ENCODE measurements around the gene SLC9C2.
"Not testable (repeated sequence)": the region's sequence is repeated elsewhere in the genome, so short reads cannot be mapped to it uniquely, and the experiment has no call there.

The SLC9C2 gene

DNA sequence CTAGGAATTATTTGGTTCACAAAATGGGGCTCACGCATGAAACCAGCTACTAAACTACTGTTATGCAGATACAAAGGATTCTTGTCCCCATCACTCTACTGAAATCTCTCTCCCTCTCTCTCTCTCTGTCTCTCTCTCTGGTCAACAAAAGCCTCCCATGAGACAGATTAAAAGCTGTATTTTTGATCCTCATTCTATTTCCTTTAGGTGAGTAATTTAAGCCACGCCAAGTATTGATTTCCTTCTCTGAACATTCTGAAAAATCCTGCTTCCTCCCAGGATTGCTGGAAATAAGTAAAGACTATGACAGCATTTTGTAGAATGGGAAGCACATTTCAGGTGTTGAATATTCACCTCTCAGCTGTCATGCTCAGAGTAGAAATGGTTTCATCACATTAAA lies 82.1 kb downstream of the SLC9C2 start:
- DNase-seq: no peak

DNA sequence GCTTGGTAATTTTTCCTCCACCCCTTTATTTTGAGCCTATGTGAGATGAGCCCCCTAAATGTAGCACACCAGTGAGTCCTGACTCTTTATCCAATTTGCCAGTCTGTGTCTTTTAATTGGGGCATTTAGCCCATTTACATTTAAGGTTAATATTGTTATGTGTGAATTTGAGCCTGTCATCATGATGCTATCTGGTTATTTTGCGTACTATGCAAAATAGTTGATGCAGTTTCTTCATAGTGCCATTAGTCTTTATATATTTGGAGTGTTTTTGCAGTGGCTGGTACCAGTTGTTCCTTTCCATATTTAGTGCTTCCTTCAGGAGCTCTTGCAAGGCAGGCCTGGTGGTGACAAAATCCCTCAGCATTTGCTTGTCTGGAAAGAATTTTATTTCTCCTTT lies 88.4 kb downstream of the SLC9C2 start:
- not testable (repeated sequence) for DNase-seq

DNA sequence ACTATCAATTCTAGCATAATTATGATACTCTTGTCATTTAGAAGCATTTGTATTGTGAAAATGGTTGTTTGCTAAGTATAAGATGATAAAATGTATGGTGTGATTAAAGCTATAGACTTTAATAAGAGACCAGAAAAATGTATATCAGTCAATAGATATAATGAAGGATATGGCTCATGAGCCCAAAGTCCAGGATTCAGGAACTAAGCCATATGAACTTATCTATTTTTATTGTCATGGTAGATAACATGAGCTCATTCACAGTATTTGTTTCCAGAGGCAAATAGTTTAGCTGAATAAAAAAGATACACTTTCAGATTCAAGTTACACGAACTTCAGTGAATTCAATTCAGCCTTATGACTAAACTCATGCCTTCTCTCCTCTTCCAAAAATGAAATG lies 93.1 kb downstream of the SLC9C2 start:
- no peak for DNase-seq

DNA sequence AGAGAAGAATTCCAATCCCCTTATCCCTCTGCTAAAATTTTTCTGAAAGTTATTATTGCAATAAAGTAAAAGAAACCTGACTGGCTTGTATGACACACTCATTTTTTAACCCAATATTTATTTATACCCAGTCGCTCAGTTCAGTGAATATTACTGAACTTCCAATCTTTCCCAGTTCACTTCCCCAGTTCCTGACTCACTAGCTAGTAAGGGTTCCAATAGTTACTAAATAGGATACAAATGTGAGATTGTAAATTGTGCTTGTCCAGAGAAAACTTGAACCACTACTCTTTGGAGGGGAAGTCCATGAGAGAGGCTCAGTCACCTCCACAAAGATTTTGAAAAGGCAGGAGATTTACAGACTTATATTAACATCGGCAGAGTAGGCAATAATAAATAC lies 94.3 kb downstream of the SLC9C2 start:
- DNase-seq: no peak

DNA sequence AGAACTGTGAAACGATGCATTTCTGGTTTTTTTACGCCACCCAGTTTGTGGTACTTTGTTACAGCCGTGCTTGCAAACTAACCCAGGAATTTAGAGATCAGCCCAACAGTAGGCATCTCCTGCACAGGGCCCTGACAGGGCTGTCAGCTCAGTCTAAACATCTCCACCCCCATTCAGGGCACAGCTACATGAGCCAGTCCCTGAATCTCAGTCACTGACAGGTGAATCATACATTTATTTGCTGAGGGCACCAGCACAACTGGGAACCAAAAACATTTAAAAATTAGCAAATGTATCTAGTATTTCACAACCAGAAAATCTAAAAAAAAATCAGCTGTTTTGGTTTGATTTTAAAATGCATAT lies 95.0 kb downstream of the SLC9C2 start:
- DNase-seq: no peak

DNA sequence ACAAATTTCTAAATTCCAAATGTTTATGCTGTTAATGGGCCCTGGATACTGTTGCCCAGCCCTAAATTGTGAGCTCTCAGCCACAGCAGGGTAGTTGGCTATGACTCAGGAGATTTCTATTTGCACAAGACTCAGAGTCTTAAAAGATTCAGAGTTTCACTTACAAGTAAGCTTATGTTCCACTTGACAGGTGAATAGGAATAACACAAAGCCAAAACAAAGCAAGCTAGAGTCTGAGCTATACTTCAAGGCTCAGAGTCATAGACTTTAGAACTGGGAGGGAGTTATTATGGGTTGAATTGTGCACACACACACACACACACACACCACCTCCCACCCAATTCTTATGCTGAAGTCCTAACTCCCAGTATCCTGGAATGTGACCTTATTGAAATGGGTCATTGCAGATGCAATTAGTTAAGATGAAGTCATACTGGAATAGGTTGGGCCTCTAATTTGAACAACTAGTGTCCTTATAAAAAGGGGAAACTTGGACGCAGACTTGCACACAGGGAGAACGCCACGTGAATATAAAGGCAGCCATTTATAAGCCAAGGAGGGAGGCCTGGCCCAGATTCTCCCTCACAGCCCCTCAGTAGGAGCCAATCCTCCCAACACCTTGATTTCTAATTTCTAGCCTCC lies 95.5 kb downstream of the SLC9C2 start:
- DNase-seq: peak; percentile 64

DNA sequence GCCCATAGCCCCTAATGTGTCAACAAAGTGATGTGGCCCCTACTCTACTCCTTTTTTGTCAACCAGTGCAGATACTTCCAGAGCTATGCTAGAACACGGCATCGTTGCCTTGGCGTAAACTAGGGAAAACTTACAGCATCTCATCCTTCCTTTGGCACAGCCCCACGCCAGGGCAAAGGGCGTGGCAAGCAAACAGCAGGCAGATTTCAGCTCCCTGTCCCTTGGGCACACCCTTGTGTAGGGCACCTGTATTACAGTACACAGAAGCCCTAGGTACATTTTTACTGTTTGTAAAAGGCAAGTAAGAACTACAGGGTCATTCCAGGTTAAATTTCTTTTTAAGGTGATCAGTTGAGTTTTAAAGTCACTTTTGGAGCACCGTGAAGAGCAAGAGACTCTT lies 96.4 kb downstream of the SLC9C2 start:
- DNase-seq: no peak

DNA sequence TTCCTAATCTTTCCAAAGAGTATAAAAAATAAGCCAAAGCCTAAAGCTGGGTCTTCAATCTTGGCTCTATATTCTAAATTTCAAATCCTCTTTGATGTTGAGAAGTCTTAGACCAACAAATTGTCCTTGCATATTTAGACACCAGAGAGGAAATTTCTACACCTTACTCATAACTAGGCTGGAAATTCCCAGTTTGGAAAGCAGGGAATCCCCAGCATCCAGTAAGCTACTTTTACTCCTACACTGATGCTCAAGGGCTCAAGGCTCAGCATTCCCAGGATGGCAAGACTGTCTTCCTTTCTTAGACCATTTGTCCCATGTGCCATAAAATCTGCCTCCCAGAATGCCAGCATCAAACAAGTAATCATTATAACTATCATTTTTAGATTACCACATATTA lies 97.5 kb downstream of the SLC9C2 start:
- no peak for DNase-seq

DNA sequence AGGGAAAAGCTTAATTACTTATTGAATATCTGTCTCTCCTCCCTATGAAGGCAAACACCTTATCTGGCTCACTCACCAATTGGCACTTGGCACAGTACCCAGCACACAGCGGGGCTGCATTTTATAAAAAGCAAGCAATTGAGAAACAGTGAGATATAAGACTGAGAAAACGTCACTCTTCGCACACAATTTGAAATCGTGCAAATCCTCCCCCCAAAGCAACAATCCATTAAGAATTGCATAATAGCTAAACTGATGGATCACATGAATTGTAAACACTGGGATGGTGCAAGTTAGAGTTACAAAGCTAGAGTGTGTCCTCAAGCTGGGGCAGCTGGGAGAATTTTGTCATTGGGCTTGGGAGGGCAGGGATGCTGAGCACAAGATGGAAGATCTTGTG lies 98.6 kb downstream of the SLC9C2 start:
- no peak for DNase-seq

DNA sequence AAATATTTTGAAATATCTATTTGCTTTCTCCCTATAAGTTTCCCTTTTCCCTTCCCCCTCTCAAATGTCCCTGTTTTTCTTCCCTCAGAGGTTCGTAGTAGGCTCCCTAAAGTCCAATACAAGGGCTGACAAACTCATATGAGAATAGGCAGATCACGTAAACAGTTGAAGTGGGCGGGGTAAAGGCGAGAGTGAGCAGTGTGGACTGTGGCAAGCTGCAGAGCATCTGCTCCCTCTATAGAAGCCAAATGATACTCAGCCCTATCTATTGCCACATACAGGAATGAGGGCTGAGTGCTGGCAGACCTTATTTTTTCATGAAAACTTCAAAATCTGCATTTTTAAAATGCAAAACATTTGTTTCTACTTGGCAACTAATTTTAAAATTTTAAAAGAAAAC lies 99.5 kb downstream of the SLC9C2 start:
- DNase-seq: no peak

DNA sequence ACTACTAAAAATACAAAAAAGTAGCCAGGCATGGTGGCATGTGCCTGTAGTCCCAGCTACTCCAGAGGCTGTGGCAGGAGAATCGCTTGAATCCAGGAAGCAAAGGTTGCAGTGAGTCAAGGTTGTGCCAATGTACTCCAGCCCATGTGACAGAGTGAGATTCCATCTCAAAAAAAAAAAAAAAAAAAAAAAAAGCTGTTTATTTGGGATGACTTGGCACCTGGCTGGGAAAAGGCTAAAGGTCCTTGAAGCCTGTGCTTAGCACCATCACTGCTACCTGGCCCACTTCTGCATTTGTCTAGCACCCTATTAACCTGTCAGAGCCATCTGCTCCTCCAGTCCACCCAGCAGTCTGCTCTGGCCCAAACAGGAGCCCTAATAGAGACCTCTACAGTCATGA lies 100.8 kb downstream of the SLC9C2 start:
- no peak for DNase-seq

DNA sequence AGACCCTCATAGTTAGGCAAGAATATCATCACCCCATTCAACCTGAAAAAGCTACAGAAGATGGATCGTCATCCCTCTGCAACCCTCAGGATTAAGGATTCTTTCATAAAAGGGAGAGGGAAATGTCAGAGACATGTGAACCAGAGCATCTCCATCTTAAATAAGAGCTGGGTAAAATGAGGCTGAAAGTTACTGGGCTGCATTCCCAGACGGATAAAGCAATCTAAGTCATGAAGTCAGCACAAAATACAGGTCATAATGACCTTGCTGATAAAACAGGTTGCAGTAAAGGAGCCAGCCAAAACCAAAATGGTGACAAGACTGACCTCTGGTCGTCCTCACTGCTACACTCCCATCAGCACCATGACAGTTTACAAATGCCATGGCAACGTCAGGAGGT lies 103.1 kb downstream of the SLC9C2 start:
- no peak for DNase-seq

DNA sequence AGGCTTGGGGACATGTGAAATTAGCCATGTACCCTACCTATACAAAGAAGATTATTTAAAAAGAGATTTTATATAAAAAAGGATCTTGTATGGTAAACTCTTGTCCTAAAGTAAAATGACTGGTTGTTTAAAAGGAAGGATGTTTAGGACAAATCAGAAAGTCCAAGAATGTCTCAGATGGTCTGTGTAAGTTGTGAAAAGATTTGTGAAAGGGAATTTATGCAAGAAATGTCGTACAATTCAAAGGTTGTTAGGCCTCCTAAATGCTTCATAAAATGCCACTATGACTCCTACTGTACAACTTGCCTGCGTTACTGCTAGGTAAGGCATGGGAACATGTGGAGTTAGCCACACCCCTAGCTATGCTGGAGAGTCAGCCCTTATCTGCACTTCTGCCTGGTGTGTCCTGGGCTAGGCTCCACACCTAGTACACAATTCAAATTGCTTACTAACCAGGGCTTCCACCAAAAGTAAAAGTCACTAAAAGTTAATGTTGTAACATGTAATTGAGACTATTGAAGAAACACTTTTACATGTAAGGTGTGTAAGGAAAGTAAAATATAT lies 106.0 kb downstream of the SLC9C2 start:
- DNase-seq: no peak

DNA sequence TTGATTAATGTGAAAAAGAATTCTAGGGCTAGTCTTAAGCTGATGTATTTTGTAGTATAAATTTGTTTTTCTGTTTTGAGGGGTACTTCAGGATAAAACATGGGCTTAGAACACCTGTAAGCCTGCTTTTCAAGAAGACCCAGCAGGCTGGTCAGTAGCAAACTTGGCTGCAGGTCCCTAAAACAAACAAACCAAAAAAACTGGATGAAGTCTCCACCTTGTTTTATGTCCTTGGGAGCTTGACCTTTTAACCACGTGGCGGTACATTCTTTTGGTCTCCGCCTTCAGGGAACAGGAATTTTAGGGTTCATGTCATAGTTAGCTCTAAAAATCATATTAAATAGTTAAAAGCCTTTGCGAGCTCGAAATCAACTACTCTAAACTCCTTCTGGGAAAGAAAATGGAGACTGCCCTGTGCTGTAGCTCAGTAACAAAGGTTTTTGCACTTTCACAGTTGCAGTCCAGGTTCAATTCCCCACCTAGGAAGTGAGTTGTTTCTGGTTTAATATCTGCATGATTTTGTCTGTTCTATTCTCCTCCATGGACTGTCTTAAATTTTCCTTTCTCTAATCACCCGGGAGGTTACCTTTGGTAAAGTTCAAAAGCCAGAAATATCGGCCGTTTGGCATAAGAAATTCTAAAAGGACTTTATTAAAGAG lies 107.1 kb downstream of the SLC9C2 start:
- no peak for DNase-seq

DNA sequence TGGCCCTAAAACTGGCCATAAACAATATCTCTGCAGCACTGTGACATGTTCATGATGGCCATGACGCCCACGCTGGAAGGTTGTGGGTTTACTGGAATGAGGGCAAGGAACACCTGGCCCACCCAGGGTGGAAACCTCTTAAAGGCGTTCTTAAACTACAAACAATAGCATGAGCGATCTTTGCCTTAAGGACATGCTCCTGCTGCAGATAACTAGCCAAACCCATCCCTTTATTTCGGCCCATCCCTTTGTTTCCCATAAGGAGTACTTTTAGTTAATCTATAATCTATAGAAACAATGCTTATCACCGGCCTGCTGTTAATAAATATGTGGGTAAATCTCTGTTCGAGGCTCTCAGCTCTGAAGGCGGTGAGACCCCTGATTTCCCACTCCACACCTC lies 109.7 kb downstream of the SLC9C2 start:
- not testable (repeated sequence) for DNase-seq

DNA sequence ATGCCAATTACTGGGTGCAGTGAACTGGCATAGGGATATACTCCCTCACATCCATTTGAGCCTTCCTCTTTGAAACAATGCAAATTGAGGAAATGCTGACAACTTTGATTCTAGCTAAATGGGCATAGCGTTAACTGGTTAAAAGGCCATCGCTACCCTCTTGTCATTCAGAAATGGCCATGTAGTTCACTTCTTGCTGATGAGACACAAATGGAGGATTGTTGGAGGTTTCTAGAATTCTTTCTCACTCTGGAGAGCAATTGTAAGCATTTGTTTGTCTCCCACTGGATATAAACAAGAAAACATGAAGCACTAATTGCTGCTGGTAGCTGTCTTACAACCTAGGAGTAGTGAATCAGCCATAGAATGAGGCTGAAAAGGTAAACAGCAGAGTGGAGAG lies 111.4 kb downstream of the SLC9C2 start:
- no peak for DNase-seq

DNA sequence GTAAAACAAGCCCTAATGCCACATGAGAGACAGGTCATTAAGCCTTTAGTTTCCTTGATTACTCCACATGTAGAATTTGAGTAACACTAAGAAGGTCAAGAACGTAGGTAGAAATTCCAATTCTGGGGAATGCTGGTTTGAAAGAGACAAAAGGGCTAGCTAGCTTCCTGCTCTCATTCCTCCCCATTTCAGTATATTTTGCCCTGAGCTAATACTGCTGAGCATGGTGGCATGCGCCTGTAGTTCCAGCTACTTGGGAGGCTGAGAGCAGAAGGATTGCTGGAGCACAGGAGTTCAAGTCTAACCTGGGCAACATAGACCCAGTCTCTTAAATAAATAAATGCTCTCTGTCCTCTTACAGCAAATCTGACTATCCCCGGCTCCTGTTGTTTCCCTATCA lies 112.9 kb downstream of the SLC9C2 start:
- DNase-seq: no peak

DNA sequence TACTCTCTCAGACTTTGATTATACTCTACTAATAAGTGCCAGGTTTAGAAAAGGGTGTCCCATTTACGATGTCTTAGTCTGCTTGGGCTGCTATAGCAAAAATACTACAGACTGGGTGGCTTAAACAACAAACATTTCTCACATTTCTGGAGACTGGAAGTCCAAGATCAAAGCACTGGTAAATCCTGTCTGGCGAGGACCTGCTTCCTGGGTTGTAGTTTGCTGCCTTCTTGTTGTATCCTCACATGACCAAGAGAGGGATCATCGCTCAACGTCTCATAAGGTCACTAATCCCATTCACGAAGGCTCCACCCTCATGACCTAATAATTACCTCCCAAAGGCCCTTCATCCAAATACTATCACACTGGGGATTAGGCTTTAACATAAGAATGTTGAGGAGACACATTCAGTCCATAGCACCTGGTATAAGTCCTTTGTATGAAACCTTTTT lies 113.7 kb downstream of the SLC9C2 start:
- no peak for DNase-seq

DNA sequence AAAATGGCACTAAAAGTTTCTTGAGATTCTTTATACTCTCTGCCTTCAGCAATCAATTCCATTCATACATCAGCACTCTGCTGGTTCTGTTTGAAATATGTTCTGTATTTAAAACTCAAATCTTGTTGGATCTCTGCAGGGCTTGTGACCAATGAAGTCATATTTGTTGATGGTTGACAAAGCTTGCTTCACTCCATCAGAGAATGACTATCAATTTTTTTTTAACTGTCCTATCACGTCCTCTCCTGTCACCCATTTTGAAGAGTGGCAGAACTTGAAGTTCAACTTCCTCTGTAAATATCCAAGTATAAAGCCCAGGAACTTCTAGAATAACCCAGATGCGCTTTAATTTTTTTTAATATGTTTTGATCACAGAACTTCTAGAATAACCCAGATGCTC lies 114.9 kb downstream of the SLC9C2 start:
- no peak for DNase-seq

DNA sequence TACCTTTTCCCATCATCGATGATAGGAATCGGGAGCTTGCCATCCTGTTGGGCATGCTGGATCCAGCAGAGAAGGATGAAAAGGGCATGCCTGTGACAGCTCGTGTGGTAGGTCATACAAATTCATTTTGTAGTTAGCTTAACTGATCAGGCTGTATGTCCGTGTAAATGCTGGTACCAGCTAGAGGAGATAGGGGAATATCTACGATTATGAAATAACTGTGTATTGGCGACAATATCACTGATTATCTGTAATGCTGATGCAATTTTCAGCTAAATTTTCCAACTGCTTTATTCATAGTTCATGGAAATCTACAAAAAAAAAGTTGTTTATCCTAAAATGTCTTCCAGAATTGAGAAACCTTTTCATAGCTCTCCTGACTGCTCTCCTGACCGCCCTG lies 117.5 kb downstream of the SLC9C2 start:
- DNase-seq: no peak

DNA sequence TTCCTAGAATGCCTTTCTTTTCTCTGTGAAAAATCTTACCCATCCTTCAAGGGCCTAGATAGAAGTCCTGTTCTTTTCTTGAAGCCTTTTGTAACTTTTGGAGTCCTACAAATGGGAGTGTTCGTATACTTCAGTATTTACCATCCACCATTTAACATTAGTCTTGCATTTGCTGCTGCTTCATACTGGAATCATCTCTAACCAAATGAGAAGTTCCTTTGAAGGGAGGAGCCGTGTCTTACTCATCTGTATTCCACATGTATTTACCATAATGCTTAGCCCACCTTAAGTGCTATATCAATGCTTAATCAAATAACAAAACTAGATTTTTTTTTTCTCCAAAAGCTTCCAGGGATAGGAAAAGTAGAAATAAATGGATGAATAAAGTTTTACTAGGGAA lies 118.6 kb downstream of the SLC9C2 start:
- no peak for DNase-seq

DNA sequence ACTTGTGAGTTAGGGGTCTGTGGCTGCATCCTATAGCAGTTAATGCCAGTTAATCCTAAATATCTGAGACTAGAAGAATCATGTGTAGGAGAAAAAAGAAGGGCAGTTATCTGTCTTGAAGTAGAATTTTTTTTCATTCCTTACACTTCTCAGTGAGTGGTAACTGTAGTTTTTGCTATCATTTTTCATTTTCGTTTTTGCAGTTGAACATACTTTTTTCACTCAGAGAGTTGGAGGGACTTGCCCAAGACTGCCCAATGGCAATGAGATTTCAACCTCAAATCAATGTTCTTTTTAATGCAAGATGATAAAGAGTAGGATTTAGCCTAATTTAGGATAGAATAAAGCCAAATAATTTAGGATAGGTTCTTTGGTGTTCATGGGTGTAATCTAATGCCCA lies 120.2 kb downstream of the SLC9C2 start:
- no peak for DNase-seq

DNA sequence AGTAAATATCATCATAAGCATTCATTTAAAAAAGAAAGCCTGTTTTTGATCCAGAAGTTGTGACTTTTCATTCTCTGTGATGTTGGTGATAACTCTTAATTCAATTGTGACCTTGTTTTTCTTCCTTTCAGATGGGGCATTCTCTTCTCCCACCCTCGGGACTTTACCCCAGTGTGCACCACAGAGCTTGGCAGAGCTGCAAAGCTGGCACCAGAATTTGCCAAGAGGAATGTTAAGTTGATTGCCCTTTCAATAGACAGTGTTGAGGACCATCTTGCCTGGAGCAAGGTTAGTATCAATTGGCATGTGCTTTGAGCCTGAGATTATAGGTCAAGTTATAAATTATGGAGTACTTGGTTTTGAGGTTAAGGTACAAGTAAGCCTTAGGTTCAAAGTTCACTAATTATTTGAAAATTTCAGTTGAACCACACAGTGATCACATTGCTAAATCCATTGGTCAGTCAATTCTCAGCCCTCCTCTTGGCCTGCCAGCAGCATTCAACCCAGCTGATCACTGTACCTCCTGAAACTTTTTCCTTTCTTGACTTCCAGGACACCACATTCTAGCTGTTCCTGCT lies 121.6 kb downstream of the SLC9C2 start:
- DNase-seq: no peak

DNA sequence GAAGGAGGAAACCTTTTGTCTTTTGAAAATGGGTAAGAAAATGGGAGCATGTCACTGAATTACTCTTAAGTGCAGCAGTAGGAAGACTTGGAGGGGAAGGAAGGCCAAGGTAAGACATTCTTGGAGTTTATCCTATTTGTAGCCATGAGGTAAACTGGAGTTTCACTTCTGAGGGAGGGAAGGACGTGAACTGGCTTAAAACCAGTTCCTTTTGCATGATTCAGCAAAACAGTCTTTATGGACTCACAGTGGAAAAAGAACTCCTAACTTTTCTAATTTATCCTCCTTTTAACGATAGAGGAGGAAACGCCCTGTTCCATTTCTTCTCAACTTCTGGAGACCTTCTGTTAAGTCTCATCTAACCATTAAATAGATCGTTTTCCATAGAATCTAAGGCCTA lies 123.2 kb downstream of the SLC9C2 start:
- no peak for DNase-seq

Measured in retina (tissue), 1 donor.